ENCODE data around the gene PNRC2.
"Not testable (repeated sequence)": the region's sequence is repeated elsewhere in the genome, so short reads cannot be mapped to it uniquely, and the experiment has no call there.

The PNRC2 gene

GRCh38 chr1:23967871-23968270 lies 8.2 kb downstream of the PNRC2 start:
- Histone ChIP-seq H2AFZ (ENCODE audit: low read length, unreplicated experiment) (no peak overlapping the region), H3K4me3 (ENCODE audit: low read depth, low read length) (no peak overlapping the region), H3K36me3 (ENCODE audit: insufficient read depth, low read length) (peaks cover 26% of the 10 kb centered on the region), H3K27ac (ENCODE audit: low read depth, low read length) (no peak overlapping the region), H3K4me1 (ENCODE audit: control insufficient read depth, insufficient read depth, low read length, unreplicated experiment) (peaks cover 11% of the 10 kb centered on the region), H3K79me2 (ENCODE audit: control insufficient read depth, insufficient read depth, low read length, unreplicated experiment) (peaks cover 24% of the 10 kb centered on the region), H3K27me3 (ENCODE audit: insufficient read depth, low read length) (no peaks in the 10 kb centered on the region)

- H3K4me1 ChIP-seq (ENCODE audit: control insufficient read depth, insufficient read depth, low read length, unreplicated experiment): peaks cover 36% of the 10 kb centered on the region
- peak overlapping the region; percentile 100 for H3K4me3 ChIP-seq (ENCODE audit: low read depth, low read length)
- no peaks in the 10 kb centered on the region for H3K27me3 ChIP-seq (ENCODE audit: insufficient read depth, low read length)
- H2AFZ ChIP-seq (ENCODE audit: low read length, unreplicated experiment): no peak overlapping the region
- H3K79me2 ChIP-seq (ENCODE audit: control insufficient read depth, insufficient read depth, low read length, unreplicated experiment): peaks cover 76% of the 10 kb centered on the region
- peaks cover 32% of the 10 kb centered on the region for H3K36me3 ChIP-seq (ENCODE audit: insufficient read depth, low read length)
- no peak overlapping the region for H3K27ac ChIP-seq (ENCODE audit: low read depth, low read length)
Observed at GRCh38 chr1:23977187-23977853, 17.7 kb downstream of the PNRC2 start.

GRCh38 chr1:23977854-23978191 lies 18.2 kb downstream of the PNRC2 start:
- H3K27me3 ChIP-seq (ENCODE audit: insufficient read depth, low read length): no peaks in the 10 kb centered on the region
- no peak overlapping the region for H2AFZ ChIP-seq (ENCODE audit: low read length, unreplicated experiment)
- H3K79me2 ChIP-seq (ENCODE audit: control insufficient read depth, insufficient read depth, low read length, unreplicated experiment): peaks cover 73% of the 10 kb centered on the region
- peak overlapping the region; percentile 0; the same call in 1 of the 2 replicates for H3K27ac ChIP-seq (ENCODE audit: low read depth, low read length)
- H3K4me3 ChIP-seq (ENCODE audit: low read depth, low read length): peak overlapping the region; percentile 100
- peaks cover 36% of the 10 kb centered on the region for H3K4me1 ChIP-seq (ENCODE audit: control insufficient read depth, insufficient read depth, low read length, unreplicated experiment)
- H3K36me3 ChIP-seq (ENCODE audit: insufficient read depth, low read length): peaks cover 32% of the 10 kb centered on the region

GRCh38 chr1:23978805-23979204 lies 19.2 kb downstream of the PNRC2 start:
- Histone ChIP-seq H3K79me2 (ENCODE audit: control insufficient read depth, insufficient read depth, low read length, unreplicated experiment) (peaks cover 64% of the 10 kb centered on the region), H3K4me1 (ENCODE audit: control insufficient read depth, insufficient read depth, low read length, unreplicated experiment) (peaks cover 36% of the 10 kb centered on the region), H2AFZ (ENCODE audit: low read length, unreplicated experiment) (no peak overlapping the region), H3K27me3 (ENCODE audit: insufficient read depth, low read length) (no peaks in the 10 kb centered on the region), H3K36me3 (ENCODE audit: insufficient read depth, low read length) (peaks cover 23% of the 10 kb centered on the region), H3K4me3 (ENCODE audit: low read depth, low read length) (peak overlapping the region; percentile 100), H3K27ac (ENCODE audit: low read depth, low read length) (peak overlapping the region; percentile 94)

GRCh38 chr1:23979387-23979880 lies 19.8 kb downstream of the PNRC2 start:
- peak overlapping the region; percentile 94 for H3K27ac ChIP-seq (ENCODE audit: low read depth, low read length)
- no peaks in the 10 kb centered on the region for H3K27me3 ChIP-seq (ENCODE audit: insufficient read depth, low read length)
- peaks cover 57% of the 10 kb centered on the region for H3K79me2 ChIP-seq (ENCODE audit: control insufficient read depth, insufficient read depth, low read length, unreplicated experiment)
- H2AFZ ChIP-seq (ENCODE audit: low read length, unreplicated experiment): no peak overlapping the region
- peak overlapping the region; percentile 100 for H3K4me3 ChIP-seq (ENCODE audit: low read depth, low read length)
- peaks cover 42% of the 10 kb centered on the region for H3K4me1 ChIP-seq (ENCODE audit: control insufficient read depth, insufficient read depth, low read length, unreplicated experiment)
- H3K36me3 ChIP-seq (ENCODE audit: insufficient read depth, low read length): peaks cover 23% of the 10 kb centered on the region

- peak within 1 kb of the TSS; percentile 100 for H3K4me3 ChIP-seq (ENCODE audit: low read depth, low read length)
- H2AFZ ChIP-seq (ENCODE audit: low read length, unreplicated experiment): peak within 1 kb of the TSS; percentile 48
- H3K79me2 ChIP-seq (ENCODE audit: control insufficient read depth, insufficient read depth, low read length, unreplicated experiment): peaks cover 51% of the 10 kb centered on the region
- H3K27ac ChIP-seq (ENCODE audit: low read depth, low read length): peak within 1 kb of the TSS; percentile 94
- peaks cover 49% of the 10 kb centered on the region for H3K4me1 ChIP-seq (ENCODE audit: control insufficient read depth, insufficient read depth, low read length, unreplicated experiment)
- H3K27me3 ChIP-seq (ENCODE audit: insufficient read depth, low read length): no peaks in the 10 kb centered on the region
- peaks cover 19% of the 10 kb centered on the region for H3K36me3 ChIP-seq (ENCODE audit: insufficient read depth, low read length)
Observed at GRCh38 chr1:23979881-23980727, 20.5 kb downstream of the PNRC2 start, which contains the start of gene SRSF10. Gene SRSF10 (minus strand): TSS chr1:23980327. CDS start chr1:23980255, 72 bp downstream.

- H3K27ac ChIP-seq (ENCODE audit: low read depth, low read length): peak overlapping the region; percentile 94
- H3K36me3 ChIP-seq (ENCODE audit: insufficient read depth, low read length): peaks cover 16% of the 10 kb centered on the region
- H2AFZ ChIP-seq (ENCODE audit: low read length, unreplicated experiment): peak overlapping the region; percentile 48
- peak overlapping the region; percentile 100 for H3K4me3 ChIP-seq (ENCODE audit: low read depth, low read length)
- H3K4me1 ChIP-seq (ENCODE audit: control insufficient read depth, insufficient read depth, low read length, unreplicated experiment): peaks cover 46% of the 10 kb centered on the region
- peaks cover 45% of the 10 kb centered on the region for H3K79me2 ChIP-seq (ENCODE audit: control insufficient read depth, insufficient read depth, low read length, unreplicated experiment)
- no peaks in the 10 kb centered on the region for H3K27me3 ChIP-seq (ENCODE audit: insufficient read depth, low read length)
Observed at GRCh38 chr1:23980728-23981070, 21.1 kb downstream of the PNRC2 start.

- Histone ChIP-seq H3K4me1 (ENCODE audit: control insufficient read depth, insufficient read depth, low read length, unreplicated experiment) (peaks cover 20% of the 10 kb centered on the region), H3K27me3 (ENCODE audit: insufficient read depth, low read length) (no peaks in the 10 kb centered on the region), H3K79me2 (ENCODE audit: control insufficient read depth, insufficient read depth, low read length, unreplicated experiment) (peaks cover 6% of the 10 kb centered on the region), H3K27ac (ENCODE audit: low read depth, low read length) (peak overlapping the region; percentile 65), H3K36me3 (ENCODE audit: insufficient read depth, low read length) (no peaks in the 10 kb centered on the region), H2AFZ (ENCODE audit: low read length, unreplicated experiment) (peak overlapping the region; percentile 43), H3K4me3 (ENCODE audit: low read depth, low read length) (no peak overlapping the region)
Observed at GRCh38 chr1:23984417-23985186, 25.0 kb downstream of the PNRC2 start.

- not testable (repeated sequence) for H3K36me3 ChIP-seq (ENCODE audit: insufficient read depth, low read length); H3K27ac ChIP-seq (ENCODE audit: low read depth, low read length); H3K79me2 ChIP-seq (ENCODE audit: control insufficient read depth, insufficient read depth, low read length, unreplicated experiment); H3K4me3 ChIP-seq (ENCODE audit: low read depth, low read length); H3K27me3 ChIP-seq (ENCODE audit: insufficient read depth, low read length); H2AFZ ChIP-seq (ENCODE audit: low read length, unreplicated experiment)
- H3K4me1 ChIP-seq (ENCODE audit: control insufficient read depth, insufficient read depth, low read length, unreplicated experiment): peaks cover 15% of the 10 kb centered on the region
Observed at GRCh38 chr1:23987038-23987437, 27.4 kb downstream of the PNRC2 start.

GRCh38 chr1:23989263-23989662 lies 29.6 kb downstream of the PNRC2 start:
- Histone ChIP-seq H3K36me3 (ENCODE audit: insufficient read depth, low read length) (no peaks in the 10 kb centered on the region), H3K27ac (ENCODE audit: low read depth, low read length) (no peak overlapping the region), H3K27me3 (ENCODE audit: insufficient read depth, low read length) (no peaks in the 10 kb centered on the region), H3K4me3 (ENCODE audit: low read depth, low read length) (no peak overlapping the region), H2AFZ (ENCODE audit: low read length, unreplicated experiment) (no peak overlapping the region), H3K79me2 (ENCODE audit: control insufficient read depth, insufficient read depth, low read length, unreplicated experiment) (no peaks in the 10 kb centered on the region), H3K4me1 (ENCODE audit: control insufficient read depth, insufficient read depth, low read length, unreplicated experiment) (peaks cover 11% of the 10 kb centered on the region)
